Activated CD4-positive, alpha-beta T cell treated with anti-CD3 and anti-CD28 coated beads, Interleukin-2, amount 10 ng/mL, durations not matched to agents 7 days and 5 days (primary cell): ENCODE data around the gene PTPRE. TPM values are rescaled to one million over a fixed set of nuclear protein-coding genes. Genes with fewer than 3 reads are reported as not detected.

ENCODE experiments used
- CTCF ChIA-PET: fragments of 350-600 bp; sonication (Branson Sonifier 250); formaldehyde crosslinking; loops from one replicate; lab custom pipeline; 2021; ENCODE audit warnings: antibody characterized with exemption; lab: Charles Lee
- POLR2A ChIA-PET: fragments of 350-600 bp; sonication (Branson Sonifier 250); formaldehyde crosslinking; loops from one replicate; lab custom pipeline; 2021; ENCODE audit warnings: antibody characterized with exemption; lab: Charles Lee
- DNase-seq: peaks from one replicate; pipeline ENCODE4 v3.0.0-alpha.2; 2020
- H3K27ac Mint-ChIP-seq: one replicate; pipeline ENCODE4 v1.8.0; 2021; ENCODE audit warnings: mild to moderate bottlenecking, moderate library complexity, mixed read lengths
- H3K27me3 Mint-ChIP-seq: one replicate; pipeline ENCODE4 v1.8.0; 2021; ENCODE audit warnings: mixed read lengths
- H3K36me3 Mint-ChIP-seq: one replicate; pipeline ENCODE4 v1.8.0; 2021; ENCODE audit warnings: low read depth, mixed read lengths
- H3K4me1 Mint-ChIP-seq: one replicate; pipeline ENCODE4 v1.8.0; 2021; ENCODE audit warnings: mixed read lengths
- H3K4me3 Mint-ChIP-seq: one replicate; pipeline ENCODE4 v1.8.0; 2021; ENCODE audit warnings: mild to moderate bottlenecking, moderate library complexity, mixed read lengths
- H3K9me3 Mint-ChIP-seq: one replicate; pipeline ENCODE4 v1.8.0; 2021; ENCODE audit warnings: mixed read lengths
- total RNA-seq, 2 experiments: library from RNA; stranded (reverse); gene quantifications; one replicate each; pipeline ENCODE4 v1.2.3, GENCODE V29; 2021

Gene PTPRE
- total RNA-seq, 2 experiments from 2014 or later = 24.1 to 25.6 TPM

GRCh38 chr10:127942811-127943210 lies 35.9 kb downstream of the PTPRE start:
- no peak overlapping the region for H3K4me3 Mint-ChIP-seq
- H3K27me3 Mint-ChIP-seq = no peaks in the 10 kb centered on the region
- DNase-seq = no peak
- no peaks in the 10 kb centered on the region for H3K9me3 Mint-ChIP-seq
- ChIA-PET POLR2A (no interaction called here), CTCF (interaction anchor here (1.4 to 2.0 kb wide), 2 partner anchors 11 to 69 kb away, joined by 3 to 7 read pairs; no protein-coding TSS in a partner anchor)
- H3K27ac Mint-ChIP-seq = no peak overlapping the region
- H3K4me1 Mint-ChIP-seq = peaks cover 8% of the 10 kb centered on the region
- H3K36me3 Mint-ChIP-seq = no peaks in the 10 kb centered on the region

GRCh38 chr10:127943336-127943910 lies 36.5 kb downstream of the PTPRE start:
- ChIA-PET POLR2A (no interaction called here), CTCF (interaction anchor here (1.4 kb wide), 1 partner anchor 68 kb away, joined by 3 read pairs; no protein-coding TSS in a partner anchor)
- no peaks in the 10 kb centered on the region for H3K36me3 Mint-ChIP-seq
- no peaks in the 10 kb centered on the region for H3K9me3 Mint-ChIP-seq
- no peaks in the 10 kb centered on the region for H3K27me3 Mint-ChIP-seq
- DNase-seq = no peak
- peaks cover 8% of the 10 kb centered on the region for H3K4me1 Mint-ChIP-seq
- H3K4me3 Mint-ChIP-seq = no peak overlapping the region
- no peak overlapping the region for H3K27ac Mint-ChIP-seq

GRCh38 chr10:127944256-127944655 lies 37.4 kb downstream of the PTPRE start:
- Mint-ChIP-seq H3K27me3 (no peaks in the 10 kb centered on the region), H3K27ac (no peak overlapping the region)
- CTCF ChIA-PET = no interaction called here

GRCh38 chr10:127945341-127945758 lies 38.4 kb downstream of the PTPRE start:
- DNase-seq = no peak
- H3K36me3 Mint-ChIP-seq = no peaks in the 10 kb centered on the region
- H3K4me3 Mint-ChIP-seq = no peak overlapping the region
- ChIA-PET POLR2A (no interaction called here), CTCF (interaction anchor here (0.6 kb wide), 2 partner anchors 38 to 1970 kb away, joined by 3 read pairs; partner anchors contain the start of gene PTPRE)
- no peaks in the 10 kb centered on the region for H3K9me3 Mint-ChIP-seq
- peaks cover 8% of the 10 kb centered on the region for H3K4me1 Mint-ChIP-seq
- no peaks in the 10 kb centered on the region for H3K27me3 Mint-ChIP-seq
- H3K27ac Mint-ChIP-seq = no peak overlapping the region

More at GRCh38 chr10:127944256-127944655, 37.4 kb downstream of the PTPRE start:
- POLR2A ChIA-PET = no interaction called here
- Mint-ChIP-seq H3K4me3 (no peak overlapping the region), H3K36me3 (no peaks in the 10 kb centered on the region), H3K9me3 (no peaks in the 10 kb centered on the region), H3K4me1 (peaks cover 8% of the 10 kb centered on the region)
- DNase-seq = no peak

GRCh38 chr10:127945948-127946711 lies 39.2 kb downstream of the PTPRE start:
- POLR2A ChIA-PET = no interaction called here
- CTCF ChIA-PET = interaction anchor here (0.6 kb wide), 1 partner anchor 39 kb away, joined by 3 read pairs; the partner anchor contains the start of gene PTPRE
- no peak for DNase-seq
- peaks cover 8% of the 10 kb centered on the region for H3K4me1 Mint-ChIP-seq
- H3K36me3 Mint-ChIP-seq = no peaks in the 10 kb centered on the region
- H3K27ac Mint-ChIP-seq = no peak overlapping the region
- H3K4me3 Mint-ChIP-seq = no peak overlapping the region
- no peaks in the 10 kb centered on the region for H3K27me3 Mint-ChIP-seq
- H3K9me3 Mint-ChIP-seq = no peaks in the 10 kb centered on the region

GRCh38 chr10:127947211-127947610 lies 40.3 kb downstream of the PTPRE start:
- Mint-ChIP-seq H3K4me3 (no peak overlapping the region), H3K36me3 (no peaks in the 10 kb centered on the region), H3K4me1 (peaks cover 8% of the 10 kb centered on the region), H3K27me3 (no peaks in the 10 kb centered on the region), H3K9me3 (no peaks in the 10 kb centered on the region), H3K27ac (no peak overlapping the region)
- DNase-seq = no peak
- ChIA-PET POLR2A (no interaction called here), CTCF (no interaction called here)

GRCh38 chr10:127948791-127949190 lies 41.9 kb downstream of the PTPRE start:
- no peaks in the 10 kb centered on the region for H3K27me3 Mint-ChIP-seq
- H3K27ac Mint-ChIP-seq = no peak overlapping the region
- CTCF ChIA-PET = interaction anchor here (0.9 kb wide), 1 partner anchor 43 kb away, joined by 3 read pairs; no protein-coding TSS in a partner anchor
- no peaks in the 10 kb centered on the region for H3K9me3 Mint-ChIP-seq
- POLR2A ChIA-PET = no interaction called here
- DNase-seq = no peak
- H3K4me3 Mint-ChIP-seq = no peak overlapping the region
- H3K4me1 Mint-ChIP-seq = peaks cover 8% of the 10 kb centered on the region
- H3K36me3 Mint-ChIP-seq = no peaks in the 10 kb centered on the region

GRCh38 chr10:127949831-127950230 lies 42.9 kb downstream of the PTPRE start:
- Mint-ChIP-seq H3K27me3 (no peaks in the 10 kb centered on the region), H3K36me3 (no peaks in the 10 kb centered on the region), H3K4me3 (no peak overlapping the region), H3K9me3 (no peaks in the 10 kb centered on the region), H3K27ac (no peak overlapping the region), H3K4me1 (peaks cover 8% of the 10 kb centered on the region)
- ChIA-PET CTCF (interaction anchor here (0.9 kb wide), 1 partner anchor 44 kb away, joined by 3 read pairs; no protein-coding TSS in a partner anchor), POLR2A (no interaction called here)
- no peak for DNase-seq

- Mint-ChIP-seq H3K36me3 (no peaks in the 10 kb centered on the region), H3K4me3 (no peak overlapping the region), H3K27ac (no peak overlapping the region), H3K9me3 (no peaks in the 10 kb centered on the region), H3K4me1 (no peaks in the 10 kb centered on the region), H3K27me3 (peaks cover 7% of the 10 kb centered on the region)
- no peak for DNase-seq
- ChIA-PET POLR2A (no interaction called here), CTCF (no interaction called here)
Measured at GRCh38 chr10:127951861-127952574, 45.1 kb downstream of the PTPRE start.

- CTCF ChIA-PET = interaction anchor here (0.6 kb wide), 1 partner anchor 12 kb away, joined by 5 read pairs; no protein-coding TSS in a partner anchor
- no peak for DNase-seq
- Mint-ChIP-seq H3K4me1 (no peaks in the 10 kb centered on the region), H3K27me3 (peaks cover 12% of the 10 kb centered on the region), H3K9me3 (no peaks in the 10 kb centered on the region), H3K4me3 (no peak overlapping the region), H3K36me3 (no peaks in the 10 kb centered on the region), H3K27ac (no peak overlapping the region)
- POLR2A ChIA-PET = no interaction called here
Measured at GRCh38 chr10:127952575-127952869, 45.6 kb downstream of the PTPRE start.

- Mint-ChIP-seq H3K27me3 (peaks cover 13% of the 10 kb centered on the region), H3K9me3 (no peaks in the 10 kb centered on the region), H3K4me1 (no peaks in the 10 kb centered on the region), H3K36me3 (no peaks in the 10 kb centered on the region), H3K27ac (no peak overlapping the region), H3K4me3 (no peak overlapping the region)
- no peak for DNase-seq
- ChIA-PET CTCF (interaction anchor here (0.6 kb wide), 1 partner anchor 11 kb away, joined by 5 read pairs; no protein-coding TSS in a partner anchor), POLR2A (no interaction called here)
Measured at GRCh38 chr10:127952918-127953317, 46.0 kb downstream of the PTPRE start.

GRCh38 chr10:127953876-127954275 lies 47.0 kb downstream of the PTPRE start:
- POLR2A ChIA-PET = no interaction called here
- H3K27ac Mint-ChIP-seq = no peak overlapping the region

GRCh38 chr10:127959428-127959827 lies 52.5 kb downstream of the PTPRE start:
- ChIA-PET CTCF (interaction anchor here (0.6 kb wide), 1 partner anchor 88 kb away, joined by 3 read pairs; no protein-coding TSS in a partner anchor), POLR2A (no interaction called here)
- Mint-ChIP-seq H3K36me3 (no peaks in the 10 kb centered on the region), H3K27me3 (peaks cover 14% of the 10 kb centered on the region), H3K4me3 (no peak overlapping the region), H3K4me1 (no peaks in the 10 kb centered on the region), H3K9me3 (no peaks in the 10 kb centered on the region), H3K27ac (no peak overlapping the region)
- no peak for DNase-seq

More at GRCh38 chr10:127953876-127954275, 47.0 kb downstream of the PTPRE start:
- no peaks in the 10 kb centered on the region for H3K4me1 Mint-ChIP-seq
- H3K27me3 Mint-ChIP-seq = peaks cover 14% of the 10 kb centered on the region
- CTCF ChIA-PET = no interaction called here
- DNase-seq = no peak
- no peaks in the 10 kb centered on the region for H3K36me3 Mint-ChIP-seq
- H3K9me3 Mint-ChIP-seq = no peaks in the 10 kb centered on the region
- no peak overlapping the region for H3K4me3 Mint-ChIP-seq
